Thyroid gland (tissue), 4 donors: ENCODE data around the gene CCDC9B. TPM values are rescaled to one million over a fixed set of nuclear protein-coding genes. Genes with fewer than 3 reads are reported as not detected.

Experiments
- DNase-seq, 2 donors: peaks; one replicate each; pipeline ENCODE4 v3.0.0-alpha.2; 2019
- H3K27ac ChIP-seq, 3 donors: fragments of 200-600 bp; sonication (generic); 1 replicate in 2 of 3; 2 replicates in 1 of 3; pipeline ENCODE4 v1.5.1; 2016 to 2019; ENCODE audit warnings: mild to moderate bottlenecking in 1 of 3, moderate library complexity in 1 of 3
- H3K27me3 ChIP-seq: fragments of 200-600 bp; sonication (generic); one replicate; pipeline ENCODE4 v1.5.1; 2019
- H3K36me3 ChIP-seq, 2 donors: fragments of 200-600 bp; sonication (generic); one replicate each; pipeline ENCODE4 v1.5.1; 2016 to 2019
- H3K4me1 ChIP-seq, 2 donors: fragments of 200-600 bp; sonication (generic); one replicate each; pipeline ENCODE4 v1.5.1; 2017 to 2019
- H3K4me3 ChIP-seq, 3 donors: fragments of 200-600 bp; sonication (generic); replicated peaks in 1 of 3; 1 replicate in 2 of 3; 2 replicates in 1 of 3; pipeline ENCODE4 v1.5.1; 2016; ENCODE audit warnings: mild to moderate bottlenecking in 1 of 3
- H3K9me3 ChIP-seq: fragments of 200-600 bp; sonication (generic); one replicate; pipeline ENCODE4 v1.5.1; 2017
- CTCF ChIP-seq, 6 experiments: fragments of 200-600 bp in 3 of 6; fragments of 450-650 bp in 3 of 6; sonication (generic) in 3 of 6; IDR thresholded peaks; one replicate each; pipeline ENCODE4 v1.5.1; 2016 to 2019; ENCODE audit warnings: antibody characterized with exemption in 6 of 6, mild to moderate bottlenecking in 2 of 6, inconsistent platforms in 1 of 6, moderate library complexity in 1 of 6
- POLR2A ChIP-seq, 2 donors: fragments of 450-650 bp; IDR thresholded peaks; one replicate each; pipeline ENCODE4 v1.6.1; 2017; ENCODE audit warnings: antibody characterized with exemption in 2 of 2, mild to moderate bottlenecking in 2 of 2, moderate library complexity in 1 of 2
- WGBS, 2 donors: methylation state at CpG; one replicate each; pipeline ENCODE4 v1.1.5; 2017; 5-methylcytosine and 5-hydroxymethylcytosine counted together
- intact Hi-C: fragments of 100-400 bp; cut with DNase I; formaldehyde crosslinking; loops from one replicate; pipeline ENCODE4 v1.15.1; 2023
- total RNA-seq, 4 donors: library from RNA; depleted of rRNA; stranded (reverse); fragments of >200 nt; gene quantifications; one replicate each; pipeline ENCODE4 v1.2.3, GENCODE V29; 2016

The CCDC9B gene
- total RNA-seq, 4 donors from 2014 or later = 54.2 to 126 (median 97.5) TPM

GRCh38 chr15:40282869-40283614 is 57.7 kb downstream of the CCDC9B start, which contains the start of gene ANKRD63:
TSS of gene ANKRD63 (minus strand) at chr15:40283064. CDS start at chr15:40282586, 478 bp downstream.
- intact Hi-C loops = loop anchor here (5.0 kb wide), 2 partner anchors 74 to 139 kb away; partner anchors contain the start of gene DISP2
- Histone ChIP-seq H3K27me3 (peaks cover 15% of the 10 kb centered on the region), H3K9me3 (no peaks in the 10 kb centered on the region), H3K4me1 (peaks cover 21 to 45% of the 10 kb centered on the region in 2 donors), H3K4me3 (peak within 1 kb of the TSS in 1 of 3 donors; percentile 29), H3K36me3 (no peaks in the 10 kb centered on the region), H3K27ac (no peak within 1 kb of the TSS)
- peak; percentile 17 to 37 for DNase-seq
- no peak for TF ChIP-seq POLR2A (IDR thresholded peaks at IDR 0.05)
- TF ChIP-seq CTCF (IDR thresholded peaks at IDR 0.05) = no peak
- 0 to 8% methylated on average over 28 to 50 of the region's 76 CpGs for WGBS, 2 donors

DNA sequence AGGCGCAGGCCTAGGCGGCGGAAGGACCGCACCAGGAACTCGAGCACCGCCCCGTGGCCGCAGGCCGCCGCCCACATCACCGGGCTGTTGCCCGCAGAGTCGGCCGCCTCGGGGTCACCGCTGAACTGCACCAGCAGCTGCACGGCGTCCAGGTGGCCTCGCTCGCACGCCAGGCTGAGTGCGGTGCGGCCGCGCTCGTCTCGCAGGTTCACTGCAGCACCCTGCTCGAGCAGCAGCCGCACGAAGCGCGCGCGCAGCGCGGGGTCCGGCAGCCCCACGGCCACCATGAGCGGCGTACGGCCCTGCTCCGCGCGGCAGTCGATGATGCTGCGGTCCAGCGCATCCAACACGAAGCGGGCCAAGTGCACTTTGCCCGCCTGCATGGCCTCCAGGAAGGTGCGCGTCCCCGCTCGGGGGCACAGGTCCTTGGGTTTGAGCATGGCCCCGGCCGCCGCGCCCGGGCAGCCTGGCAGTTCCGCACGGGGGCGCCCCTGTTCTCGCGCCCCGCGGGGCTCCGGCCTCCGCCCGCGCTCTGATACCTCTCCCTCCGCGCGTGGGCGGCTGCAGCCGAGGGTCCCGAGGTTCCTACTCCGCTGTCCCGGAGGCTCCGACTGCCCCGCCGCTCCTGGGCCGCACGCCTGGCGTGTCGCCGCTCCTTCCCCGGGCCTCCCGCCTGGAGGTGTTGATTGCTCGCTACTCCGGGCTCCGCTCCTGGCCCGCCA is 58.4 kb downstream of the CCDC9B start:
- Histone ChIP-seq H3K4me1 (peaks cover 21 to 49% of the 10 kb centered on the region in 2 donors), H3K27me3 (peaks cover 15% of the 10 kb centered on the region), H3K27ac (no peak overlapping the region), H3K4me3 (peak overlapping the region in 1 of 3 donors; percentile 29), H3K9me3 (no peaks in the 10 kb centered on the region), H3K36me3 (no peaks in the 10 kb centered on the region)
- DNase-seq = peak; percentile 48 to 54
- TF ChIP-seq CTCF (IDR thresholded peaks at IDR 0.05) (peak in 1 of 6 experiments; percentile 20), POLR2A (IDR thresholded peaks at IDR 0.05) (no peak)
- intact Hi-C loops = loop anchor here (5.0 kb wide), 2 partner anchors 75 to 140 kb away; partner anchors contain the start of gene DISP2
- no CpG with 5 or more reads among the region's 92 CpGs for WGBS, 2 donors

DNA sequence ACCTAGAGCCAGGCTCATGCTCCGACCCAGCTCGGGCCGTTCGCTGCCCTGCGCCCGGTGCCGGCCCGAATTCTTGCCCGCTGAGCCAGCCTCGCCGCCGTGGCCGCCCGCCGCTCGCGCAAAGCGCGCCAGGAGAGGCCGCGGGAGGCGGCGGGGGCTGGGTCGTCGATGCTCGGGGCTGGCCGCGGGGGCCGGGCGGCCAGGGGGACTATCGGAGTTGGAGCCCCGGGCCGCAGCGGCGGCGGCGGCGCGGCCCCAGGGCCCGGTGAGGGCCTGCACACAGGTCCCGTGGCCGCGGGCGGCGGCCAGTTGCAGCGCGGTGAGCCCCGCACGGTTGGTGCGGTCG is 59.0 kb downstream of the CCDC9B start:
- no peak for TF ChIP-seq CTCF (IDR thresholded peaks at IDR 0.05)
- TF ChIP-seq POLR2A (IDR thresholded peaks at IDR 0.05) = no peak
- Histone ChIP-seq H3K27ac (no peak overlapping the region), H3K27me3 (peaks cover 15% of the 10 kb centered on the region), H3K36me3 (no peaks in the 10 kb centered on the region), H3K4me3 (peak overlapping the region in 1 of 3 donors; percentile 29), H3K9me3 (no peaks in the 10 kb centered on the region), H3K4me1 (peaks cover 21 to 49% of the 10 kb centered on the region in 2 donors)
- no peak for DNase-seq
- 0% methylated on average over 3 of the region's 51 CpGs; no CpG with 5 or more reads in 1 of the 2 donors for WGBS, 2 donors
- intact Hi-C loops = loop anchor here (5.0 kb wide), 2 partner anchors 76 to 141 kb away; partner anchors contain the start of gene DISP2

Other genes starting within 250 kb of the CCDC9B start
- gene BMF, start 232.1 kb downstream of the CCDC9B start, total RNA-seq = 10 to 100 TPM; 31.9 to 49.3 (median 37.2) TPM
- gene BUB1B, start 179.9 kb downstream of the CCDC9B start, total RNA-seq = 1 to 10 TPM in 2 of 4 donors, under 1 TPM in 2; 0.20 to 3.7 (median 1.4) TPM
- gene PAK6, start 101.9 kb downstream of the CCDC9B start, total RNA-seq = 10 to 100 TPM; 33.9 to 63.4 (median 43.9) TPM
- gene ANKRD63, start 57.9 kb downstream of the CCDC9B start, total RNA-seq = 1 to 10 TPM in 1 of 4 donors, not detected in 3; 2.1 TPM
- 1 to 10 TPM; 1.7 to 7.2 (median 4.1) TPM for gene PLCB2, start 33.0 kb downstream of the CCDC9B start, total RNA-seq
- 10 to 100 TPM; 47.5 to 86.9 (median 63.8) TPM for gene INAFM2, start 17.2 kb downstream of the CCDC9B start, total RNA-seq
- gene PHGR1, start 10.1 kb upstream of the CCDC9B start, total RNA-seq = not detected
- 1 to 10 TPM in 3 of 4 donors, under 1 TPM in 1; 0.81 to 5.9 (median 3.6) TPM for gene DISP2, start 17.3 kb upstream of the CCDC9B start, total RNA-seq
- 100 to 1,000 TPM; 216 to 342 (median 251) TPM for gene KNSTRN, start 41.8 kb upstream of the CCDC9B start, total RNA-seq
- 100 to 1,000 TPM; 393 to 723 (median 539) TPM for gene IVD, start 64.9 kb upstream of the CCDC9B start, total RNA-seq
- gene BAHD1, start 100.0 kb upstream of the CCDC9B start, total RNA-seq = 10 to 100 TPM; 20.0 to 50.4 (median 35.1) TPM
- 10 to 100 TPM; 15.7 to 22.6 (median 20.1) TPM for gene CHST14, start 130.0 kb upstream of the CCDC9B start, total RNA-seq
- 10 to 100 TPM; 36.8 to 49.0 (median 43.7) TPM for gene CCDC32, start 224.1 kb upstream of the CCDC9B start, total RNA-seq
- 10 to 100 TPM in 1 of 4 donors, 1 to 10 TPM in 3; 5.8 to 10.1 (median 7.1) TPM for gene RPUSD2, start 228.4 kb upstream of the CCDC9B start, total RNA-seq